GM23248 (cell line): ENCODE measurements around the gene METTL25B.

Experiments used
- EZH2 ChIP-seq: fragments of 200-600 bp; sonication (generic); IDR thresholded peaks from 2 replicates; pipeline ENCODE4 v1.6.1; 2018; ENCODE audit warnings: antibody characterized with exemption, mild to moderate bottlenecking; ENCODE audit not compliant: insufficient read depth, poor library complexity, severe bottlenecking
- EZH2phosphoT487 ChIP-seq: fragments of 200-600 bp; sonication (generic); IDR thresholded peaks from 2 replicates; pipeline ENCODE4 v1.6.1; 2018; ENCODE audit warnings: antibody characterized with exemption, moderate library complexity, mild to moderate bottlenecking, low read depth; ENCODE audit not compliant: insufficient read depth

DNA sequence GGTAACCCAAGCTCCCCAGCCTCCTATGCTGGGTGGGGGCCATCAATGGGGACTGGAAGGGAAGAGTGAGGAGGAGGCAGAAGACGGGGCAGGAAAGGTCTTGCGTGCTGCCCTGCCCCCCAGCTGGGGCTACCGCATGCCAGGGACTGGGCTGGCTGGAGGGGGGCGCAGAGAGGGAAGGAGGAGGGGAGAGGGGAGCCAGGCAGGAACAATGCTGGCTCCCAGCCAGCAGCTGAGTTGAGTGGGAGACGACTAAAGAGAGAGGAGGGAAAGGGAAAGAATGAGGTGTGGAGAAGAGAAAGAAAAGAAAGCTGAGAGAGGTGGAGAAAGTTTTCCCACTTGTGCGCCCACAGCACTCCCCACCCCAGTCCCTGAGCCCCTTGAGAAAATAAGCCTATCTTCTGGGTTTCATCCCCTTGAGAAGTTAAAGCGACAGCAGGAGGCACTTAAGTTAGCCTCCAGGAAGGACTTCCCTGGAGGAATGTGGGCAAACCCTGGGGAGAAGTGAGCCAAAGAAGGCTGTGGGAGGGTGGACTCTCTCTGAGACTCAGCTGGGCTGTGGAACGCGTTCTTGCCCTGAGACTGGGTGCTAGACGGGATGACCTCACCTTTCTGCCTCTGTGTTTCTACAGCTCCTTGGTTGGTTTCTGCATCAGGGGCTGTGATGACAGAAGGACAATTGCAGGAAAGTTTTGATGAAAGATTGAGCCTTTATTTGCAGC lies 38.2 kb upstream of the METTL25B start:
- no peak for TF ChIP-seq EZH2
- no peak for TF ChIP-seq EZH2phosphoT487
